Neural cell (in vitro differentiated cells): ENCODE measurements around the gene PLCB1. TPM values are rescaled to one million over a fixed set of nuclear protein-coding genes. Genes with fewer than 3 reads are reported as not detected.

ENCODE experiments used
- H2AFZ ChIP-seq: fragments of 200-600, 300-800 bp; sonication (generic), shearing (Covaris generic); 2 replicates; pipeline ENCODE4 v1.6.0; 2014; ENCODE audit warnings: low read depth, mild to moderate bottlenecking, antibody characterized with exemption, low read length, moderate library complexity
- H3F3A ChIP-seq: fragments of 200-600 bp; shearing (Covaris generic); 2 replicates; pipeline ENCODE4 v1.6.1; 2016; ENCODE audit warnings: mild to moderate bottlenecking, moderate library complexity, mixed read lengths, antibody characterized with exemption, low read length; ENCODE audit not compliant: insufficient read depth, poor library complexity, severe bottlenecking
- H3K27ac ChIP-seq: fragments of 200-600, 300-800 bp; sonication (generic), shearing (Covaris generic); 2 replicates; pipeline ENCODE4 v1.5.1; 2014; ENCODE audit warnings: mild to moderate bottlenecking, low read length, moderate library complexity
- H3K27me3 ChIP-seq: fragments of 300-800, 200-600 bp; sonication (generic), shearing (Covaris generic); 2 replicates; pipeline ENCODE4 v1.6.0; 2014; ENCODE audit warnings: mild to moderate bottlenecking, low read depth, low read length, moderate library complexity; ENCODE audit not compliant: insufficient read depth
- H3K36me3 ChIP-seq: fragments of 300-800, 200-600 bp; sonication (generic), shearing (Covaris generic); 2 replicates; pipeline ENCODE4 v1.5.1; 2014; ENCODE audit warnings: mild to moderate bottlenecking, antibody characterized with exemption, low read length, moderate library complexity; ENCODE audit not compliant: insufficient read depth
- H3K4me2 ChIP-seq: fragments of 300-800, 200-600 bp; sonication (generic), shearing (Covaris generic); 2 replicates; pipeline ENCODE4 v1.6.0; 2014; ENCODE audit warnings: mild to moderate bottlenecking, low read length
- H3K4me3 ChIP-seq: fragments of 300-800, 200-600 bp; sonication (generic), shearing (Covaris generic); 2 replicates; pipeline ENCODE4 v1.5.1; 2014; ENCODE audit warnings: mild to moderate bottlenecking, low read length, moderate library complexity
- H3K79me2 ChIP-seq: fragments of 200-600 bp; shearing (Covaris generic); replicated peaks from 2 replicates; pipeline ENCODE4 v1.6.0; 2014; ENCODE audit warnings: mild to moderate bottlenecking, low read length, moderate library complexity; ENCODE audit not compliant: insufficient read depth
- H3K9ac ChIP-seq: fragments of 300-800, 200-600 bp; sonication (generic), shearing (Covaris generic); 2 replicates; pipeline ENCODE4 v1.6.1; 2016; ENCODE audit warnings: mild to moderate bottlenecking, low read length, mixed read lengths
- H3K9me2 ChIP-seq: fragments of 200-600 bp; shearing (Covaris generic); 2 replicates; pipeline ENCODE4 v1.6.1; 2016; ENCODE audit warnings: mild to moderate bottlenecking, low read length, mixed read lengths; ENCODE audit not compliant: insufficient read depth
- H3K9me3 ChIP-seq: fragments of 200-600, 300-800 bp; sonication (generic), shearing (Covaris generic); 2 replicates; pipeline ENCODE4 v1.6.1; 2016; ENCODE audit warnings: mild to moderate bottlenecking, mixed run types, low read length, moderate library complexity, mixed read lengths
- H4K20me1 ChIP-seq: fragments of 200-600 bp; shearing (Covaris generic); 2 replicates; pipeline ENCODE4 v1.6.1; 2016; ENCODE audit warnings: mild to moderate bottlenecking, mixed run types; ENCODE audit not compliant: insufficient read depth
- CTCF ChIP-seq: fragments of 450-650 bp; IDR thresholded peaks from 2 replicates; pipeline ENCODE4 v1.5.1; 2014; ENCODE audit warnings: antibody characterized with exemption, mild to moderate bottlenecking, moderate library complexity; ENCODE audit not compliant: poor library complexity, severe bottlenecking
- EP300 ChIP-seq: fragments of 450-650 bp; conservative IDR thresholded peaks from 2 replicates; pipeline ENCODE4 v1.6.1; 2014; ENCODE audit warnings: antibody characterized with exemption, mild to moderate bottlenecking, moderate library complexity; ENCODE audit not compliant: poor library complexity, severe bottlenecking
- EZH2 ChIP-seq: fragments of 200-600, 300-800 bp; shearing (Covaris generic), sonication (generic); IDR thresholded peaks from 2 replicates; pipeline ENCODE4 v1.6.1; 2014; ENCODE audit warnings: antibody characterized with exemption, low read length, borderline replicate concordance, mild to moderate bottlenecking; ENCODE audit not compliant: insufficient read depth, poor library complexity, severe bottlenecking
- MXI1 ChIP-seq: fragments of 450-650 bp; conservative IDR thresholded peaks from 2 replicates; pipeline ENCODE4 v1.6.1; 2014; ENCODE audit warnings: antibody characterized with exemption, mild to moderate bottlenecking; ENCODE audit not compliant: poor library complexity, severe bottlenecking
- POLR2AphosphoS5 ChIP-seq: IDR thresholded peaks from 2 replicates; pipeline ENCODE4 v1.6.1; 2012
- RAD21 ChIP-seq: fragments of 450-650 bp; conservative IDR thresholded peaks from 2 replicates; pipeline ENCODE4 v1.6.1; 2014; ENCODE audit warnings: antibody characterized with exemption, mild to moderate bottlenecking, moderate library complexity
- REST ChIP-seq: IDR thresholded peaks from 2 replicates; pipeline ENCODE4 v1.6.1; 2012; ENCODE audit warnings: borderline replicate concordance
- SMC3 ChIP-seq: fragments of 450-650 bp; conservative IDR thresholded peaks from 2 replicates; pipeline ENCODE4 v1.6.1; 2014; ENCODE audit warnings: antibody characterized with exemption, mild to moderate bottlenecking, moderate library complexity; ENCODE audit not compliant: poor library complexity
- TAF1 ChIP-seq: IDR thresholded peaks from 2 replicates; pipeline ENCODE4 v1.6.1; 2012; ENCODE audit warnings: low read depth
- polyA plus RNA-seq: library from polyadenylated mRNA; depleted of rRNA; stranded (reverse); fragments of >200 nt; gene quantifications from 2 replicates; pipeline ENCODE4 v1.2.3, GENCODE V29; 2014

Gene PLCB1
- polyA plus RNA-seq, 1 donor from 2014 or later, result 11.4 TPM

GRCh38 chr20:8536262-8536618 is 404.2 kb downstream of the PLCB1 start:
- TF ChIP-seq EP300 (no peak), EZH2 (no peak), POLR2AphosphoS5 (no peak), TAF1 (no peak), SMC3 (no peak), CTCF (no peak), MXI1 (no peak), REST (no peak), RAD21 (no peak)
- no peaks in the 10 kb centered on the region for H3K79me2 ChIP-seq

GRCh38 chr20:8540466-8540865 is 408.4 kb downstream of the PLCB1 start:
- H3K27ac ChIP-seq, result no peak overlapping the region
- H3K4me3 ChIP-seq, result no peak overlapping the region
- no peak overlapping the region for H3K9ac ChIP-seq
- H4K20me1 ChIP-seq, result no peaks in the 10 kb centered on the region
- H3K79me2 ChIP-seq, result no peaks in the 10 kb centered on the region
- no peak for TF ChIP-seq POLR2AphosphoS5
- no peaks in the 10 kb centered on the region for H3F3A ChIP-seq
- H3K4me2 ChIP-seq, result no peak overlapping the region
- H3K36me3 ChIP-seq, result no peaks in the 10 kb centered on the region
- H3K27me3 ChIP-seq, result no peaks in the 10 kb centered on the region
- no peaks in the 10 kb centered on the region for H3K9me3 ChIP-seq
- H2AFZ ChIP-seq, result no peak overlapping the region
- H3K9me2 ChIP-seq, result no peaks in the 10 kb centered on the region

More at GRCh38 chr20:8536262-8536618, 404.2 kb downstream of the PLCB1 start:
- Histone ChIP-seq H4K20me1 (no peaks in the 10 kb centered on the region), H3F3A (no peaks in the 10 kb centered on the region), H3K9me3 (no peaks in the 10 kb centered on the region), H3K4me2 (no peak overlapping the region), H3K9me2 (no peaks in the 10 kb centered on the region), H3K36me3 (no peaks in the 10 kb centered on the region), H3K4me3 (no peak overlapping the region), H3K27me3 (no peaks in the 10 kb centered on the region), H3K9ac (no peak overlapping the region), H3K27ac (no peak overlapping the region), H2AFZ (no peak overlapping the region)

- Histone ChIP-seq H3K9me2 (no peaks in the 10 kb centered on the region), H4K20me1 (no peaks in the 10 kb centered on the region), H3K79me2 (no peaks in the 10 kb centered on the region), H3K27me3 (no peaks in the 10 kb centered on the region), H2AFZ (no peak overlapping the region), H3K27ac (no peak overlapping the region), H3K9me3 (no peaks in the 10 kb centered on the region), H3K36me3 (no peaks in the 10 kb centered on the region), H3F3A (no peaks in the 10 kb centered on the region), H3K4me3 (no peak overlapping the region), H3K9ac (no peak overlapping the region), H3K4me2 (no peak overlapping the region)
- TF ChIP-seq REST (no peak), RAD21 (no peak), EZH2 (no peak), CTCF (no peak), MXI1 (no peak), EP300 (no peak), POLR2AphosphoS5 (no peak)
Observed at GRCh38 chr20:8542110-8542486, 410.0 kb downstream of the PLCB1 start.
